ENCODE data around the gene DYNC2I2.

The DYNC2I2 gene

GRCh38 chr9:128640603-128641002 lies 16.0 kb downstream of the DYNC2I2 start:
- no peak overlapping the region for H3K27ac ChIP-seq
- TF ChIP-seq ZFX (IDR thresholded peaks at IDR 0.05; ENCODE audit: borderline replicate concordance) = no peak
- TF ChIP-seq CTCF (IDR thresholded peaks at IDR 0.05) = no peak

- no peak for TF ChIP-seq ZFX (IDR thresholded peaks at IDR 0.05; ENCODE audit: borderline replicate concordance)
- TF ChIP-seq CTCF (IDR thresholded peaks at IDR 0.05) = no peak
- H3K27ac ChIP-seq = no peak overlapping the region
These were observed 18.1 kb downstream of the DYNC2I2 start for GRCh38 chr9:128638580-128638979.

GRCh38 chr9:128637656-128638055 lies 19.0 kb downstream of the DYNC2I2 start:
- TF ChIP-seq ZFX (IDR thresholded peaks at IDR 0.05; ENCODE audit: borderline replicate concordance) (no peak), CTCF (IDR thresholded peaks at IDR 0.05) (no peak)
- no peak overlapping the region; the same call in 1 of the 2 replicates for H3K27ac ChIP-seq

GRCh38 chr9:128636556-128637530 lies 19.8 kb downstream of the DYNC2I2 start:
- peak overlapping the region; percentile 67 for H3K27ac ChIP-seq

GRCh38 chr9:128636024-128636390 lies 20.6 kb downstream of the DYNC2I2 start:
- TF ChIP-seq ZFX (IDR thresholded peaks at IDR 0.05; ENCODE audit: borderline replicate concordance) = no peak
- TF ChIP-seq CTCF (IDR thresholded peaks at IDR 0.05) = peak; percentile 36
- peak overlapping the region; percentile 67 for H3K27ac ChIP-seq

More at GRCh38 chr9:128636556-128637530, 19.8 kb downstream of the DYNC2I2 start:
- TF ChIP-seq CTCF (IDR thresholded peaks at IDR 0.05) = no peak

GRCh38 chr9:128635266-128636023 lies 21.2 kb downstream of the DYNC2I2 start:
- peak; percentile 42 for TF ChIP-seq CTCF (IDR thresholded peaks at IDR 0.05)
- TF ChIP-seq ZFX (IDR thresholded peaks at IDR 0.05; ENCODE audit: borderline replicate concordance) = no peak
- peak overlapping the region; percentile 67 for H3K27ac ChIP-seq
